Gastrocnemius medialis (tissue), 4 donors: Measurements from ENCODE around the gene ASPRV1.

Experiments
- POLR2A ChIP-seq, 2 donors: fragments of 450-650 bp; IDR thresholded peaks; one replicate each; pipeline ENCODE4 v1.6.1; 2017; ENCODE audit warnings: antibody characterized with exemption in 2 of 2, mild to moderate bottlenecking in 2 of 2, moderate library complexity in 2 of 2
- TF ChIP-seq, protein P1 (sequence below), 5 experiments: fragments of 450-650 bp in 3 of 5; fragments of 200-600 bp in 2 of 5; sonication (generic) in 2 of 5; IDR thresholded peaks in 4 of 5; conservative IDR thresholded peaks in 1 of 5; 1 replicate in 4 of 5; 2 replicates in 1 of 5; pipeline ENCODE4 v1.5.1; 2016 to 2019; ENCODE audit warnings: antibody characterized with exemption in 5 of 5, mild to moderate bottlenecking in 3 of 5, moderate library complexity in 3 of 5

DNA sequence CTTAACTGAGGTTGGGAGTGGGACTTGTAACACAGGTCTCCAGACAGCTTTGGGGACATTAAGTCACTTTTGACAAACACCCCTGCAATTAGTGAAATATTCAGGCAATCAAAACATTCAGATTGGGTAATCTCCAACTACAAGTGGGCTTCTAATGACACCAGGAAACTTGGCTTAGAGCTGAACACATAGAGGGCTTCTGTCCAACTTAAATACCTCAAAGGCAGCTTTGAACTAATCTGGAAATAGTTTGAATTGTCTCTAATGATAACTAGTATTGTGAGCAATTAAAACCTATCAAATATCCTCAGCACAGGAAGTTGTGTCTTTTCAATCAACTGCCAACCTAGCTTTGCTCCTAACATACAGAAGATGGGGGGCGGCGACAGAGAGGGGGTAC, 5.1 kb upstream of the ASPRV1 start:
- TF ChIP-seq, protein P1, sequence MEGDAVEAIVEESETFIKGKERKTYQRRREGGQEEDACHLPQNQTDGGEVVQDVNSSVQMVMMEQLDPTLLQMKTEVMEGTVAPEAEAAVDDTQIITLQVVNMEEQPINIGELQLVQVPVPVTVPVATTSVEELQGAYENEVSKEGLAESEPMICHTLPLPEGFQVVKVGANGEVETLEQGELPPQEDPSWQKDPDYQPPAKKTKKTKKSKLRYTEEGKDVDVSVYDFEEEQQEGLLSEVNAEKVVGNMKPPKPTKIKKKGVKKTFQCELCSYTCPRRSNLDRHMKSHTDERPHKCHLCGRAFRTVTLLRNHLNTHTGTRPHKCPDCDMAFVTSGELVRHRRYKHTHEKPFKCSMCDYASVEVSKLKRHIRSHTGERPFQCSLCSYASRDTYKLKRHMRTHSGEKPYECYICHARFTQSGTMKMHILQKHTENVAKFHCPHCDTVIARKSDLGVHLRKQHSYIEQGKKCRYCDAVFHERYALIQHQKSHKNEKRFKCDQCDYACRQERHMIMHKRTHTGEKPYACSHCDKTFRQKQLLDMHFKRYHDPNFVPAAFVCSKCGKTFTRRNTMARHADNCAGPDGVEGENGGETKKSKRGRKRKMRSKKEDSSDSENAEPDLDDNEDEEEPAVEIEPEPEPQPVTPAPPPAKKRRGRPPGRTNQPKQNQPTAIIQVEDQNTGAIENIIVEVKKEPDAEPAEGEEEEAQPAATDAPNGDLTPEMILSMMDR (IDR thresholded peaks at IDR 0.05 in 4 of 5, conservative IDR thresholded peaks at IDR 0.05 in 1 of 5), result no peak
- TF ChIP-seq POLR2A (IDR thresholded peaks at IDR 0.05), result no peak
